ENCODE measurements around the gene ATG5.

DNA sequence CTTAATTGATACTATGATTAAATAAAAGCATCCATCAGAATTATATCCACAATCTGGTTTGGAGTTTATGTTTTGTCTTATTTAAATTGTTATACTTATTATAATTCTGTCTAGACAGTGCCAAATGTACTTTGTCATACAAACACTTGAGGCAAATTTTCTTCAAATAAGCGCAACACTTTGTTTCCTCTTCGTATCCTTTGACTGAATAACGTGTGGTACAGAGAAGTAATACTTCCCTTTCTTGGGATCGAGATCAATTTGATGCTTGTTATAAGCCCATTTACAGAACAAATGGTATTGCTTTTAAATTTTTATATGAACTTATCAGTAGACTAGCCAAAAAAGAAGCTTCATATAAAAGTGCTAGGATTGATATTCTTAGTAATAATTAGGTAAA, 111.0 kb downstream of the ATG5 start:
- TF ChIP-seq ZFP3 (CRISPR knock-in tag; IDR thresholded peaks at IDR 0.05) (no peak), ZC3H10 (CRISPR knock-in tag; IDR thresholded peaks at IDR 0.05) (no peak), ZNF70 (CRISPR knock-in tag; IDR thresholded peaks at IDR 0.05) (no peak), TCF4 (CRISPR knock-in tag; IDR thresholded peaks at IDR 0.05; ENCODE audit: borderline replicate concordance) (no peak), PPARA (CRISPR knock-in tag; IDR thresholded peaks at IDR 0.05; ENCODE audit: borderline replicate concordance) (no peak), ARNTL (CRISPR knock-in tag; IDR thresholded peaks at IDR 0.05; ENCODE audit: borderline replicate concordance, low read depth) (no peak), SNAI2 (CRISPR knock-in tag; IDR thresholded peaks at IDR 0.05) (no peak), ZFP30 (CRISPR knock-in tag; IDR thresholded peaks at IDR 0.05) (no peak)
- TF ChIP-seq, protein P1, sequence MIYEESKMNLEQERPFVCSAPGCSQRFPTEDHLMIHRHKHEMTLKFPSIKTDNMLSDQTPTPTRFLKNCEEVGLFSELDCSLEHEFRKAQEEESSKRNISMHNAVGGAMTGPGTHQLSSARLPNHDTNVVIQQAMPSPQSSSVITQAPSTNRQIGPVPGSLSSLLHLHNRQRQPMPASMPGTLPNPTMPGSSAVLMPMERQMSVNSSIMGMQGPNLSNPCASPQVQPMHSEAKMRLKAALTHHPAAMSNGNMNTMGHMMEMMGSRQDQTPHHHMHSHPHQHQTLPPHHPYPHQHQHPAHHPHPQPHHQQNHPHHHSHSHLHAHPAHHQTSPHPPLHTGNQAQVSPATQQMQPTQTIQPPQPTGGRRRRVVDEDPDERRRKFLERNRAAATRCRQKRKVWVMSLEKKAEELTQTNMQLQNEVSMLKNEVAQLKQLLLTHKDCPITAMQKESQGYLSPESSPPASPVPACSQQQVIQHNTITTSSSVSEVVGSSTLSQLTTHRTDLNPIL (CRISPR knock-in tag; IDR thresholded peaks at IDR 0.05; ENCODE audit: low read depth) = no peak

Measured in SK-N-SH treated with all-trans-retinoic acid at 6 μM for 48 hours (cell line).